ENCODE measurements around the gene VPREB3.

- TF ChIP-seq CTCF (IDR thresholded peaks at IDR 0.05) (no peak), POLR2A (IDR thresholded peaks at IDR 0.05) (no peak), EP300 (IDR thresholded peaks at IDR 0.05) (no peak)
Observed at GRCh38 chr22:23775779-23776375, 21.7 kb upstream of the VPREB3 start.
